Measurements from ENCODE around the gene PAX5.

Gene PAX5

GRCh38 chr9:36802201-36802920 lies 231.7 kb downstream of the PAX5 start:
- H3K4me3 ChIP-seq (ENCODE audit: low read depth, low read length), result no peak overlapping the region
- TF ChIP-seq CTCF (IDR thresholded peaks at IDR 0.05; ENCODE audit: control insufficient read depth, extremely low read depth, insufficient read depth), result no peak
- DNase-seq (ENCODE audit: low read depth), result no peak

GRCh38 chr9:36800455-36800854 lies 233.6 kb downstream of the PAX5 start:
- H3K4me3 ChIP-seq (ENCODE audit: low read depth, low read length), result no peak overlapping the region
- DNase-seq (ENCODE audit: low read depth), result no peak
- no peak for TF ChIP-seq CTCF (IDR thresholded peaks at IDR 0.05; ENCODE audit: control insufficient read depth, extremely low read depth, insufficient read depth)

GRCh38 chr9:36798350-36799065 lies 235.6 kb downstream of the PAX5 start:
- peak; percentile 60 for TF ChIP-seq CTCF (IDR thresholded peaks at IDR 0.05; ENCODE audit: control insufficient read depth, extremely low read depth, insufficient read depth)
- DNase-seq (ENCODE audit: low read depth), result no peak
- no peak overlapping the region for H3K4me3 ChIP-seq (ENCODE audit: low read depth, low read length)

GRCh38 chr9:36797471-36798220 lies 236.4 kb downstream of the PAX5 start:
- no peak for TF ChIP-seq CTCF (IDR thresholded peaks at IDR 0.05; ENCODE audit: control insufficient read depth, extremely low read depth, insufficient read depth)
- no peak for DNase-seq (ENCODE audit: low read depth)
- H3K4me3 ChIP-seq (ENCODE audit: low read depth, low read length), result no peak overlapping the region

- no peak for DNase-seq (ENCODE audit: low read depth)
- TF ChIP-seq CTCF (IDR thresholded peaks at IDR 0.05; ENCODE audit: control insufficient read depth, extremely low read depth, insufficient read depth), result no peak
- H3K4me3 ChIP-seq (ENCODE audit: low read depth, low read length), result no peak overlapping the region
Measured at GRCh38 chr9:36796671-36797419, 237.2 kb downstream of the PAX5 start.

- TF ChIP-seq CTCF (IDR thresholded peaks at IDR 0.05; ENCODE audit: control insufficient read depth, extremely low read depth, insufficient read depth), result no peak
- no peak for DNase-seq (ENCODE audit: low read depth)
Measured at GRCh38 chr9:36794461-36794860, 239.6 kb downstream of the PAX5 start.

More at GRCh38 chr9:36794461-36794860, 239.6 kb downstream of the PAX5 start:
- no peak overlapping the region for H3K4me3 ChIP-seq (ENCODE audit: low read depth, low read length)
